ENCODE data around the gene DUOXA1. TPM values are rescaled to one million over a fixed set of nuclear protein-coding genes. Genes with fewer than 3 reads are reported as not detected.

Gene DUOXA1
- total RNA-seq, 1 donor from 2014 or later: 0.21 TPM

DNA sequence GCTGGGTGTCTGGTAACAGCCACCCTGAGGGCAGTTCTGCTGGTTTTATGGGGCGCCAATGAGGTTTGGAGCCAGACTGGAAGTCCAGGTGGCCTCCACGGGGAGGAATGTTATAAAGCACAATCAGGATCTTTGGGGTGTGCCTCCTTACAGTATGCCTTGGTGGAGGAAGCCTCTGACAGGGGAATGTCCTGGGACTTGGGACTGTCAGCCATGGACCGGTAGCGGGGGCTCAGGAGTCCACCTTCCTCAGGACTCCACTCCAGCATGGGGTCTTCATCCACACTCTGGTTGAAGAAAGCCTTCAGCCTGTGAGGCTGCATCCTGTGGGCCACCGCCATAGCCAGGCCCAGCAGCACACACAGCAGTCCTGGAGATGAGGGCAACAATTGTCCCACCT lies 10.7 kb downstream of the DUOXA1 start:
- Mint-ChIP-seq H3K36me3 (ENCODE audit: low read depth) (no peaks in the 10 kb centered on the region), H3K27me3 (ENCODE audit: low read depth) (peaks cover 56% of the 10 kb centered on the region), H3K4me1 (ENCODE audit: low read depth) (peaks cover 7% of the 10 kb centered on the region), H3K27ac (no peak overlapping the region), H3K4me3 (ENCODE audit: low read depth) (no peak overlapping the region), H3K9me3 (no peaks in the 10 kb centered on the region)
- no peak for DNase-seq (ENCODE audit: low spot score)
- intact Hi-C loops (cut with micrococcal nuclease): no loop called here

DNA sequence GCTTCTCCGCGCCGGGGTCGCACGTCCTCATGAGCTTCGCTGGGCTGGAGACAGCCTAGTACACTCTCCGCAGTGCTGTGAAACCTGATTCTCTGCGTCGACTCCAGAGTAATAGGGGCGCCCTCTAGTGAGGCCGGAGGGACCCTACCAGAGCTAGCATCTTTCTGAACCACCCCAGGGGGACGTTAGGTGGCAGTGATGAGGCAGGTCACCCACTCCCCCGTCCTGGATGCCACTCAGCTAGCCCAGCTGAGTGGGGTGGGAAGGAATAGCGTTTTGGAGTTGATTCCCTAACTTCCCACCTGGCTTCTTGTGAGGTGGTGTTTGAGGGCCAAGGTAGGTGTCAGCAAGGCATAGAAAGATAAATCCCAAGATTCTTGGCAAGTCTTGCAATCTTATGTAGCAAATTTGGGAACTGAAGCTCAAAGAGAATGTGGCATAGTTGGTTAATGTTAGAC lies 11.5 kb downstream of the DUOXA1 start:
- H3K36me3 Mint-ChIP-seq (ENCODE audit: low read depth): no peaks in the 10 kb centered on the region
- intact Hi-C loops (cut with micrococcal nuclease): no loop called here
- H3K9me3 Mint-ChIP-seq: no peaks in the 10 kb centered on the region
- peak overlapping the region; percentile 52 for H3K4me3 Mint-ChIP-seq (ENCODE audit: low read depth)
- peak; percentile 78 for DNase-seq (ENCODE audit: low spot score)
- H3K27me3 Mint-ChIP-seq (ENCODE audit: low read depth): peaks cover 59% of the 10 kb centered on the region
- H3K4me1 Mint-ChIP-seq (ENCODE audit: low read depth): peaks cover 9% of the 10 kb centered on the region
- no peak overlapping the region for H3K27ac Mint-ChIP-seq

DNA sequence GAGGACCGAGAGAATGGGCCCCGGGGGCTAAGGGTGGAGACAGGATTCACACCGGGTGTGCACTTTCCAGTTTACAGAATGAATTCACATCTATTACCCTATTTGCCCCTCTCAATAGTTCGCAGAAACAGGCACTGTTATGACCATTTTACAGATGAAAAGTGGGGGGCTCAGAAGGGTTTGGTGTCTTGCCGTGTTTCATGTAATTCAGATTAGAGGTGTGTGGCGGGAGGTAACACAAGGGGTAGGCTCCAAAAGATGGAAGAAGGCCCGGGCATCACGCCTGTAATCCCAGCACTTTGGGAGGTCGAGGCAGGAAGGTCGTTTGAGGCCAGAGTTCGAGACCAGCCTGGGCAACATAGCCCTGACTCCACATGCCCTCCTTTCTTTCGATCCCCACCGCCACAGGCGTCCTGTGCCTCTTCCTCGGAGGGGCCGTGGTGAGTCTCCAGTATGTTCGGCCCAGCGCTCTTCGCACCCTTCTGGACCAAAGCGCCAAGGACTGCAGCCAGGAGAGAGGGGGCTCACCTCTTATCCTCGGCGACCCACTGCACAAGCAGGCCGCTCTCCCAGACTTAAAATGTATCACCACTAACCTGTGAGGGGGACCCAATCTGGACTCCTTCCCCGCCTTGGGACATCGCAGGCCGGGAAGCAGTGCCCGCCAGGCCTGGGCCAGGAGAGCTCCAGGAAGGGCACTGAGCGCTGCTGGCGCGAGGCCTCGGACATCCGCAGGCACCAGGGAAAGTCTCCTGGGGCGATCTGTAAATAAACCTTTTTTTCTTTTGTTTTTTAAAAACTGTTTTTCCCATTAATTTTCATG lies 12.2 kb downstream of the DUOXA1 start:
- no peak for DNase-seq (ENCODE audit: low spot score)
- Mint-ChIP-seq H3K4me1 (ENCODE audit: low read depth) (peaks cover 9% of the 10 kb centered on the region), H3K4me3 (ENCODE audit: low read depth) (peak overlapping the region; percentile 52), H3K27ac (no peak overlapping the region), H3K36me3 (ENCODE audit: low read depth) (no peaks in the 10 kb centered on the region), H3K27me3 (ENCODE audit: low read depth) (peaks cover 62% of the 10 kb centered on the region), H3K9me3 (no peaks in the 10 kb centered on the region)
- intact Hi-C loops (cut with micrococcal nuclease): no loop called here

DNA sequence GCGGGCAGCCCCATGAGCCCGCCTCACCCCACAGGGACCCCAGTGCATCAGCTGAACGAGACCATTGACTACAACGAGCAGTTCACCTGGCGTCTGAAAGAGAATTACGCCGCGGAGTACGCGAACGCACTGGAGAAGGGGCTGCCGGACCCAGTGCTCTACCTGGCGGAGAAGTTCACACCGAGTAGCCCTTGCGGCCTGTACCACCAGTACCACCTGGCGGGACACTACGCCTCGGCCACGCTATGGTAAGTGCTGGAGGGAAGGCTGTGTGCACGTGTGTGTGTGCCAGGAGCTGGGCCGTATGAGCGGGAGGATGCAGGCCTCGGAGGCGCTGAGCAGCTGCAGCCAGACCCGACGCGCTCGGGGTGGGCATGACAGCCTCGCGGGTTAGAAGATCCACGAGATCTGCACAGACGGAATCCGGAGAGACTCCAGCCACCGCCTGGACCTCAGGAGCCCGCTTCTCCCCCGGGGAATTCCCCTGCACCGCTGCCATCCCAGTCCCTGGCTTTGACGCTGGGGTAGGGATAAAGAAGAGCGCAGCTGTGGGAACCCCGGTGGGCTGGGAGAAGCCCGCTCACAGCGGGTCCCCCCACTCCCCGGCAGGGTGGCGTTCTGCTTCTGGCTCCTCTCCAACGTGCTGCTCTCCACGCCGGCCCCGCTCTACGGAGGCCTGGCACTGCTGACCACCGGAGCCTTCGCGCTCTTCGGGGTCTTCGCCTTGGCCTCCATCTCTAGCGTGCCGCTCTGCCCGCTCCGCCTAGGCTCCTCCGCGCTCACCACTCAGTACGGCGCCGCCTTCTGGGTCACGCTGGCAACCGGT lies 13.0 kb downstream of the DUOXA1 start:
- intact Hi-C loops (cut with micrococcal nuclease): no loop called here
- Mint-ChIP-seq H3K36me3 (ENCODE audit: low read depth) (no peaks in the 10 kb centered on the region), H3K4me3 (ENCODE audit: low read depth) (no peak overlapping the region), H3K27me3 (ENCODE audit: low read depth) (peaks cover 70% of the 10 kb centered on the region), H3K4me1 (ENCODE audit: low read depth) (peaks cover 14% of the 10 kb centered on the region), H3K9me3 (no peaks in the 10 kb centered on the region), H3K27ac (no peak overlapping the region)
- no peak for DNase-seq (ENCODE audit: low spot score)

DNA sequence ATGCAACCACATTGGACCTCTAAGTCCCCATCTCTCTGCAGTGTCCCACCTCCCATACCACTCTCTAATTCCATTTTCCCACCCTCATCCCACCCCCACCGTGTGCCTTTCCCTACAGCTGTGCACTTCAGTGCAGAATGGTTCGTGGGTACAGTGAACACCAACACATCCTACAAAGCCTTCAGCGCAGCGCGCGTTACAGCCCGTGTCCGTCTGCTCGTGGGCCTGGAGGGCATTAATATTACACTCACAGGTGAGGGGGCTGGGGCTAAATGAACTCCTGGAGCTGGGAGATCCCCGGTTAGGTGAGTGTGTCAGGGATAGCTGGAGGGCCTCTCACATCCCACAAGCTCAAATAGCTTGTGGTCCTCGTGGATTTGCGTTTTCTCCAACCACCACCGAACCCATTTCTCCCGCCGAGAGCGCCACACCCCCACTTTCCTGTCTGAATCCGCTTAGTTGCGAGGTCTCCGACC lies 13.6 kb downstream of the DUOXA1 start:
- peaks cover 70% of the 10 kb centered on the region for H3K27me3 Mint-ChIP-seq (ENCODE audit: low read depth)
- H3K27ac Mint-ChIP-seq: no peak overlapping the region
- no peak overlapping the region for H3K4me3 Mint-ChIP-seq (ENCODE audit: low read depth)
- no peak for DNase-seq (ENCODE audit: low spot score)
- H3K9me3 Mint-ChIP-seq: no peaks in the 10 kb centered on the region
- intact Hi-C loops (cut with micrococcal nuclease): no loop called here
- H3K4me1 Mint-ChIP-seq (ENCODE audit: low read depth): peaks cover 14% of the 10 kb centered on the region
- no peaks in the 10 kb centered on the region for H3K36me3 Mint-ChIP-seq (ENCODE audit: low read depth)

DNA sequence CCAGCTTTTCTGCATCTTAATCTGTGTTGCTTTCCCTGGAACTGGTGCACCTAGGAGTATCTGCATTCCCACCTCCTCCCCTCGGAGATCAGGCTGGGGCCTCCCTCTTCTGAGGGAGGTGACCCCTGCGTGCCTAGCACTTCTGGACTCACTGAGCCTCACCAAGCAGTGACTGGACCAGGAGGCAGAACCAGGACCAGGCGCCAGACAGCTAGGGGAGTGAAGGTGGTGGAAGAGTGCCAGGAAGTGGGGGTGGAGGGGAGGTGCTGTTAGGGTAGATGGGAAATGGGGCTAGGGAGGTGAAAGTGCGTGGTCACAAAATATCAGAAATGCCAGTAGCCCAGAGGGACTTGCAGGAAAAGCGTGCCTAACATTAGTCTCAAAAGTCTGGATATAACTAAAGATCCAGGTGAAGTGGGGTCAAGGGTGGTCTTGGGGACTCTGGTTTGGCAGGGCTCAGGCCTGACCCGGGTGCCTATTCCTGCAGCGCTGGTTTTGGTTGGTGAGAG lies 14.3 kb downstream of the DUOXA1 start:
- Mint-ChIP-seq H3K27me3 (ENCODE audit: low read depth) (peaks cover 70% of the 10 kb centered on the region), H3K4me3 (ENCODE audit: low read depth) (no peak overlapping the region), H3K36me3 (ENCODE audit: low read depth) (no peaks in the 10 kb centered on the region), H3K9me3 (no peaks in the 10 kb centered on the region), H3K4me1 (ENCODE audit: low read depth) (peaks cover 14% of the 10 kb centered on the region), H3K27ac (no peak overlapping the region)
- DNase-seq (ENCODE audit: low spot score): no peak
- intact Hi-C loops (cut with micrococcal nuclease): no loop called here

DNA sequence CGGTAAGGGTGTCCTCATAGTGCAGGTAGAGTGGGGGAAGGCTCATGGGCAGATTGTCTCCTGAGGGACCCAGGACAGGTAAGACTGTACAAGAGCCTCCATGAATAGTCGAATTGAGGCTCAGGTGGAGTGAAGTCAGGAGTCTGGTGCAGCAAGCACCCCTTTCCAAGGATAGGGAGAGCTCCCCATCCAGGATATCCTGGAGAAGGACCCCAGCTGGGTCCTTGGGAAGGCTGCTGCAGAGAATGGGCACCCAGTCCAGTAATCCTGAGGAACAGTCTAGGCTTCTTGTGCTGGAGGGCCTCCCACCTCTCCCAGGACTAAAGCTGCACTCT lies 15.0 kb downstream of the DUOXA1 start:
- DNase-seq (ENCODE audit: low spot score): no peak
- no peaks in the 10 kb centered on the region for H3K9me3 Mint-ChIP-seq
- intact Hi-C loops (cut with micrococcal nuclease): no loop called here
- H3K4me1 Mint-ChIP-seq (ENCODE audit: low read depth): peaks cover 14% of the 10 kb centered on the region
- no peak overlapping the region for H3K4me3 Mint-ChIP-seq (ENCODE audit: low read depth)
- H3K27me3 Mint-ChIP-seq (ENCODE audit: low read depth): peaks cover 77% of the 10 kb centered on the region
- H3K36me3 Mint-ChIP-seq (ENCODE audit: low read depth): no peaks in the 10 kb centered on the region
- H3K27ac Mint-ChIP-seq: no peak overlapping the region

DNA sequence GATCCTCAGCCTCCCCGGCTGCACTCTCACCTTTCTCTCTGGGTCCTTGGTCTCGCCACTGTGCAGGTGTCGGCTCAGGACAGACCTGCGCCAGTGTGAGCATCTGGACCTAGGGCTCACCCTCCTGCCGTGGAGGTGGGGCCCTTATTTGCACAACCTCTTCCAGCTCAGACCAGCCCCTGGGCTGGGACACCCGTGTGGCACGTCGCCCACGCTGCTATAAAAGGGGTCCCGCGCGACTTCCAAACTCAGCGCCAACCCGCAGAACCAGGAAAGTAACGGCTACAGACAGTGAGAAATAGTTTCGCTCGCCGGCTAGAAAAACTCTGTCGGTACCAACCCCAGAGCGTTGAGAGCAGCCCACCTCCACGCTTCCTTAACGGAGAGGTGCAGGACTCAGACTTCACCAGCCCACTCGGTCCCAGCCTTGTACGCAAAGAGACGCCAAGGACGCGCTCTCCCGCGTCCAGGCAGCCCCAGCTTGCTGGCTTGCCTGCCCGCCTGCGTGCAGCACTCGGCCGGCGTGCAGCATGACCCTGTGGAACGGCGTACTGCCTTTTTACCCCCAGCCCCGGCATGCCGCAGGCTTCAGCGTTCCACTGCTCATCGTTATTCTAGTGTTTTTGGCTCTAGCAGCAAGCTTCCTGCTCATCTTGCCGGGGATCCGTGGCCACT lies 15.5 kb downstream of the DUOXA1 start, which contains the start of the genes DUOX2 and DUOXA2:
Gene DUOX2, minus strand, starts transcription at position 97 of the 675 bp plus-strand sequence. CDS start 761 bp downstream, outside the sequence.
Gene DUOXA2, plus strand, starts transcription at position 251 of the 675 bp plus-strand sequence. Its CDS starts 280 bp downstream, at position 531.
- no peaks in the 10 kb centered on the region for H3K36me3 Mint-ChIP-seq (ENCODE audit: low read depth)
- peak within 1 kb of the TSS; percentile 43 for H3K27ac Mint-ChIP-seq
- peaks cover 14% of the 10 kb centered on the region for H3K4me1 Mint-ChIP-seq (ENCODE audit: low read depth)
- H3K9me3 Mint-ChIP-seq: no peaks in the 10 kb centered on the region
- no peak for DNase-seq (ENCODE audit: low spot score)
- intact Hi-C loops (cut with micrococcal nuclease): no loop called here
- no peak within 1 kb of the TSS for H3K4me3 Mint-ChIP-seq (ENCODE audit: low read depth)
- H3K27me3 Mint-ChIP-seq (ENCODE audit: low read depth): peaks cover 77% of the 10 kb centered on the region

DNA sequence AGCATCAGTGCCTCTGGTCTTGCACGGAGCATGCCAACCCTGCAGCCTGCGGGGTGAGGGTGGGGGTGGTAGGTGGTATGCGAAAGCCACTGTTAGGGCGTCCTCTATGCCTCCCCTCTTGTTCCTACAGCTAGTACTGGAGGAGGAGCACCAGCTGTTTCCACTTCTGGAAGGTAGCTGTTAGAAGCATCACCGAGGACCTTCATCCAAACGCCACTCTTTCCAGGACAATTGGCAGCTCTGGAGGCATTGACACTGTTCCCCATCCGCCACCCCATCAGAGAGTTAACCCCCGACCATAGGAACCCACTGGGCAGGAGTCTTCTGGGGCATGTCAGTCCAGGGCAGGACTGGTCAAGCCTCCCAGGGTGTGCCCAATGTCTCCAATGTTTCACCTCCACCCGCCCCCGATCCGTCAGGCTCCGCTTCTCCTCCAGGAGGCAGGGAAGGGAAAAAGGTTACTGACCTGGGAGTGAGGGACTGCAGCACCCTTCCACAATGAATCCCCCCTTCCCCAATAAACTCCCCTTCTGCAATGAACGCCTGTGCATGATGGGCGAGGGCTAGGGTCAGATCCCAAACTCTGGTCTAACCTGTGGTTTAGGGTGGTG lies 16.2 kb downstream of the DUOXA1 start:
- intact Hi-C loops (cut with micrococcal nuclease): no loop called here
- no peaks in the 10 kb centered on the region for H3K36me3 Mint-ChIP-seq (ENCODE audit: low read depth)
- no peak overlapping the region for H3K27ac Mint-ChIP-seq
- peaks cover 81% of the 10 kb centered on the region for H3K27me3 Mint-ChIP-seq (ENCODE audit: low read depth)
- H3K4me1 Mint-ChIP-seq (ENCODE audit: low read depth): peaks cover 14% of the 10 kb centered on the region
- no peak overlapping the region for H3K4me3 Mint-ChIP-seq (ENCODE audit: low read depth)
- no peak for DNase-seq (ENCODE audit: low spot score)
- H3K9me3 Mint-ChIP-seq: no peaks in the 10 kb centered on the region

DNA sequence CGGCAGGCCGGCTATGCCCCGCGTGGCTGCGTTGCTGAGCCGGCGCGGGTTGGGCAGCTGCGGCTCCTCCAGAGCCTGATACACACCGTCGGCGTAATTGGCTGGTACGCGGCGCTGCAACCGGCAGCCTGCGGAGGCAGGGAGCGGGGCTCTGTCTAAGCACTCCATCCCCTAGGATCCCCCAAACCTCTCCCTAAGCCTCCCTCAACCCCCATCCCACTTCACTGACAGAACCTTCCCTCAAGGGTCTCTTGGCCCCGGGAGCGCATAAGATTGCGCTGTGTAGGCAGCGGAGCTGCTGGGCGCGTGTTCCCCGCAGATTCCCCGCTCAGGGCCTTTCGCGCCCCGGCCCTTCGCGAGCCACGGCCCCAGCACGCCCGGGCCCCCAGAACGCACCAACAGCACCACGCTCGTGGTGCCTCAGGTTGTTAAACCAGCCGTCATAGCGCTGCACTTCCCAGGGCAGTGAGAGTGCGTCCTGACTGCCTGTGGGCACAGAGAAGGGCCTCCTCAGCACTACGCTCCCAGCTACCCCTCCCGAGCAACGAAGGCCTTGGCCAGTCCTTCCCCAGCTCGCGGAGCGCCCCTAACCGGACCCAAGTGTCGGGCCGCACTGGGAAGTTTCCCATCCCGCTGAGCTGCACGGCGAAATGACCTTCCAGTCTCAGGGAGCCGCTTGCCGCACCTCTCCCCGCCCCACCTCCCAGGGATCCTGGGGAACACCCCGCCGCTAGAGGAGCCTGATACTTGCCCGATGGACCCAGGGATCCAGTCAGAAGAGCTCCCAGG lies 16.9 kb downstream of the DUOXA1 start:
- DNase-seq (ENCODE audit: low spot score): no peak
- Mint-ChIP-seq H3K9me3 (no peaks in the 10 kb centered on the region), H3K4me1 (ENCODE audit: low read depth) (peaks cover 12% of the 10 kb centered on the region), H3K27ac (no peak overlapping the region), H3K4me3 (ENCODE audit: low read depth) (no peak overlapping the region), H3K27me3 (ENCODE audit: low read depth) (peaks cover 74% of the 10 kb centered on the region), H3K36me3 (ENCODE audit: low read depth) (no peaks in the 10 kb centered on the region)
- intact Hi-C loops (cut with micrococcal nuclease): no loop called here

DNA sequence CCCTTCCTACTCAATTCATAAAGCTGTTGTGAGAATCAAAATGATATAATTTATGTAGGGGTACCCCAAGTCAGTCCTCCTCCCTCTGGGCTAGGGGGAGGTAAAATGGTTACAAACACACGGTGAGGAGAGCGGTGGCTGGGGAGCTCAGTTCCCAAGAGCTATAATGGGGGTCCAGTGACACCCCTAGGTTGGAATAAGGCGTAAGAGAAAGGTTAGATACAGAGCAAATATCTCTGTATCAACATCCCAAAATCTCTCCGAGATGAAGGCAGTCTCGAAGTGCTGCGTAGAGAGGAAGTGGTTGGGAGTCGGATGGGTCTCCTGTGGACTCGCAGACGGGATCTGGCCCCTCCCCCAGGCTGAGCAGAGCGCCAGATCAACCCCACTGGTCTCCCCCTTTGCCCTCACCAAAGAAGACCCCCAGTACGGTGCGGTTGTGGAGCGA lies 17.5 kb downstream of the DUOXA1 start:
- Mint-ChIP-seq H3K27ac (no peak overlapping the region), H3K9me3 (no peaks in the 10 kb centered on the region), H3K36me3 (ENCODE audit: low read depth) (no peaks in the 10 kb centered on the region), H3K4me1 (ENCODE audit: low read depth) (peaks cover 11% of the 10 kb centered on the region), H3K27me3 (ENCODE audit: low read depth) (peaks cover 68% of the 10 kb centered on the region), H3K4me3 (ENCODE audit: low read depth) (no peak overlapping the region)
- intact Hi-C loops (cut with micrococcal nuclease): no loop called here
- DNase-seq (ENCODE audit: low spot score): no peak
